Measurements from ENCODE around the gene CBX1.

Gene CBX1

GRCh38 chr17:48054238-48055185, 46.8 kb downstream of the CBX1 start:
- H3K36me3 ChIP-seq (ENCODE audit: control insufficient read depth in 1 of 2, insufficient read depth in 2 of 2, low read length in 2 of 2): peaks cover 53 to 71% of the 10 kb centered on the region in 2 experiments
- H2AK5ac ChIP-seq (ENCODE audit: low read length): no peak overlapping the region
- no peak overlapping the region for H3K23ac ChIP-seq (ENCODE audit: low read length)
- peaks cover 5% of the 10 kb centered on the region for H3K79me2 ChIP-seq (ENCODE audit: control insufficient read depth, insufficient read depth, low read length, poor library complexity)
- peak overlapping the region; percentile 48 for H4K91ac ChIP-seq (ENCODE audit: low read depth, low read length)
- H2BK120ac ChIP-seq (ENCODE audit: insufficient read depth, low read length, poor library complexity): no peak overlapping the region
- H2BK12ac ChIP-seq (ENCODE audit: low read length): no peak overlapping the region
- peak overlapping the region; percentile 52 for H3K27ac ChIP-seq (ENCODE audit: low read depth, low read length)
- no CpG with 5 or more reads among the region's 34 CpGs for WGBS (ENCODE audit: extremely low coverage, insufficient coverage, insufficient read length)
- H3K18ac ChIP-seq (ENCODE audit: low read length): peak overlapping the region; percentile 67
- no peak overlapping the region for H2AFZ ChIP-seq (ENCODE audit: insufficient read depth, low read length, poor library complexity)
- H3K4ac ChIP-seq (ENCODE audit: low read depth, low read length): peak overlapping the region; percentile 64
- DNase-seq: peak; percentile 26 to 60
- no peaks in the 10 kb centered on the region for H3K9me3 ChIP-seq (ENCODE audit: insufficient read depth, low read depth, low read length)
- H2BK5ac ChIP-seq (ENCODE audit: low read depth, low read length, poor library complexity): peak overlapping the region; percentile 31
- H3K14ac ChIP-seq (ENCODE audit: low read length): peak overlapping the region; percentile 10
- H3K4me1 ChIP-seq (ENCODE audit: control insufficient read depth in 1 of 2, insufficient read depth in 2 of 2, low read length in 2 of 2): peaks cover 27 to 35% of the 10 kb centered on the region in 2 experiments
- peaks cover 6% of the 10 kb centered on the region for H3K79me1 ChIP-seq (ENCODE audit: low read length)
- H3K27me3 ChIP-seq (ENCODE audit: insufficient read depth, low read length): no peaks in the 10 kb centered on the region
- peak overlapping the region; percentile 79 for H3K4me2 ChIP-seq (ENCODE audit: low read length)
- H4K12ac ChIP-seq (ENCODE audit: low read depth, low read length): no peak overlapping the region
- peak overlapping the region; percentile 8 for H4K8ac ChIP-seq (ENCODE audit: low read depth, low read length)
- peak overlapping the region; percentile 69 for H3K4me3 ChIP-seq (ENCODE audit: low read depth, low read length)
- H3K9ac ChIP-seq (ENCODE audit: low read length): peak overlapping the region; percentile 14

DNA sequence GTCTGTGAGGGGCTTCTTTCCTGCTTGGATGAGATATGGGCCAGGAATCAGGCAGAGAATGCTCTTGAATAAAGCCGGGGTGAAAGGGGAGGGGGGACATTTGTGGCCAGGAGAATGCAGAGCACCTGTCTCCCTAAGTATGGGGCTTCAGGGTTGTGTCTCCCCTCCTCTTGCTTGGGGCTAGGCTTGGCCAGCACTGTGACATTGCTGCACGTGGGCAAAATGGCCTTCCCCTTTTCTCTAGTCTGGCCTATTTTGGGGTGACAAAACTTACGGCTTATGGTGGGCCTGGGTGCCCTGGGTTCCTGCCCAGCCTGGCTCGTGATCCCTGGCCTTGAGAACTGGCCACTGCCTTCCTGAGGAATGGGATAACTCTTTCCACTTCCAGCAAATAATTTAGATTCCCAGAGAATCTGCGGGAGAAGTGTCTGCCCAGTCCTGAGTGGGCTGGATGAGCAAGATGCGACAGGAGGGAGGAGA, 47.5 kb downstream of the CBX1 start:
- no peak overlapping the region for H2AFZ ChIP-seq (ENCODE audit: insufficient read depth, low read length, poor library complexity)

GRCh38 chr17:48052956-48053757, 48.1 kb downstream of the CBX1 start:
- H3K9me3 ChIP-seq (ENCODE audit: insufficient read depth, low read depth, low read length): no peaks in the 10 kb centered on the region
- H3K27ac ChIP-seq (ENCODE audit: low read depth, low read length): peak overlapping the region; percentile 52
- no CpG with 5 or more reads among the region's 5 CpGs for WGBS (ENCODE audit: extremely low coverage, insufficient coverage, insufficient read length)
- H4K8ac ChIP-seq (ENCODE audit: low read depth, low read length): no peak overlapping the region
- H2BK5ac ChIP-seq (ENCODE audit: low read depth, low read length, poor library complexity): peak overlapping the region; percentile 6
- H2BK120ac ChIP-seq (ENCODE audit: insufficient read depth, low read length, poor library complexity): peak overlapping the region; percentile 6
- H3K4ac ChIP-seq (ENCODE audit: low read depth, low read length): peak overlapping the region; percentile 19
- H3K79me1 ChIP-seq (ENCODE audit: low read length): peaks cover 15% of the 10 kb centered on the region
- peak overlapping the region; percentile 6 for H2AK5ac ChIP-seq (ENCODE audit: low read length)
- no peak overlapping the region for H2AFZ ChIP-seq (ENCODE audit: insufficient read depth, low read length, poor library complexity)
- no peaks in the 10 kb centered on the region for H3K27me3 ChIP-seq (ENCODE audit: insufficient read depth, low read length)
- no peak overlapping the region for H3K14ac ChIP-seq (ENCODE audit: low read length)
- no peak for DNase-seq
- no peak overlapping the region for H4K91ac ChIP-seq (ENCODE audit: low read depth, low read length)
- peaks cover 40 to 58% of the 10 kb centered on the region in 2 experiments for H3K36me3 ChIP-seq (ENCODE audit: control insufficient read depth in 1 of 2, insufficient read depth in 2 of 2, low read length in 2 of 2)
- H4K12ac ChIP-seq (ENCODE audit: low read depth, low read length): no peak overlapping the region
- H3K79me2 ChIP-seq (ENCODE audit: control insufficient read depth, insufficient read depth, low read length, poor library complexity): peaks cover 12% of the 10 kb centered on the region
- H2BK12ac ChIP-seq (ENCODE audit: low read length): peak overlapping the region; percentile 16
- no peak overlapping the region for H3K23ac ChIP-seq (ENCODE audit: low read length)
- no peak overlapping the region for H3K4me2 ChIP-seq (ENCODE audit: low read length)
- peaks cover 27 to 37% of the 10 kb centered on the region in 2 experiments for H3K4me1 ChIP-seq (ENCODE audit: control insufficient read depth in 1 of 2, insufficient read depth in 2 of 2, low read length in 2 of 2)
- no peak overlapping the region for H3K18ac ChIP-seq (ENCODE audit: low read length)
- H3K4me3 ChIP-seq (ENCODE audit: low read depth, low read length): no peak overlapping the region
- no peak overlapping the region for H3K9ac ChIP-seq (ENCODE audit: low read length)

More for the DNA sequence above, 47.5 kb downstream of the CBX1 start:
- peaks cover 27 to 37% of the 10 kb centered on the region in 2 experiments for H3K4me1 ChIP-seq (ENCODE audit: control insufficient read depth in 1 of 2, insufficient read depth in 2 of 2, low read length in 2 of 2)
- peak overlapping the region; percentile 19 for H3K4ac ChIP-seq (ENCODE audit: low read depth, low read length)
- no peak overlapping the region for H3K9ac ChIP-seq (ENCODE audit: low read length)
- peak overlapping the region; percentile 6 for H2AK5ac ChIP-seq (ENCODE audit: low read length)
- H3K9me3 ChIP-seq (ENCODE audit: insufficient read depth, low read depth, low read length): no peaks in the 10 kb centered on the region
- H4K8ac ChIP-seq (ENCODE audit: low read depth, low read length): peak overlapping the region; percentile 8
- H3K79me2 ChIP-seq (ENCODE audit: control insufficient read depth, insufficient read depth, low read length, poor library complexity): peaks cover 9% of the 10 kb centered on the region
- H3K4me2 ChIP-seq (ENCODE audit: low read length): peak overlapping the region; percentile 79
- H2BK120ac ChIP-seq (ENCODE audit: insufficient read depth, low read length, poor library complexity): peak overlapping the region; percentile 6
- H3K27ac ChIP-seq (ENCODE audit: low read depth, low read length): peak overlapping the region; percentile 52
- H2BK5ac ChIP-seq (ENCODE audit: low read depth, low read length, poor library complexity): peak overlapping the region; percentile 7
- H3K23ac ChIP-seq (ENCODE audit: low read length): no peak overlapping the region
- no peak overlapping the region for H3K4me3 ChIP-seq (ENCODE audit: low read depth, low read length)
- peak overlapping the region; percentile 17 for H2BK12ac ChIP-seq (ENCODE audit: low read length)
- no peak overlapping the region for H3K14ac ChIP-seq (ENCODE audit: low read length)
- no peak for DNase-seq
- peaks cover 46 to 64% of the 10 kb centered on the region in 2 experiments for H3K36me3 ChIP-seq (ENCODE audit: control insufficient read depth in 1 of 2, insufficient read depth in 2 of 2, low read length in 2 of 2)
- no peak overlapping the region for H4K91ac ChIP-seq (ENCODE audit: low read depth, low read length)
- peaks cover 8% of the 10 kb centered on the region for H3K79me1 ChIP-seq (ENCODE audit: low read length)
- no peak overlapping the region for H4K12ac ChIP-seq (ENCODE audit: low read depth, low read length)
- H3K27me3 ChIP-seq (ENCODE audit: insufficient read depth, low read length): no peaks in the 10 kb centered on the region
- H3K18ac ChIP-seq (ENCODE audit: low read length): peak overlapping the region; percentile 30
- no CpG with 5 or more reads among the region's 6 CpGs for WGBS (ENCODE audit: extremely low coverage, insufficient coverage, insufficient read length)
